ENCODE results near the gene FUOM.
A peak's percentile ranks its signal among the peaks of the same experiment; 100 is the strongest.

FUOM gene

GRCh38 chr10:133357285-133358161, at the start of gene FUOM:
Gene FUOM (minus strand): TSS chr10:133358019. CDS start chr10:133358007, 12 bp downstream.
- DNase-seq = peak; percentile 93

GRCh38 chr10:133405844-133406527, 48.2 kb upstream of the FUOM start:
- DNase-seq = no peak

GRCh38 chr10:133405272-133405671, 47.5 kb upstream of the FUOM start:
- no peak for DNase-seq

GRCh38 chr10:133403784-133404183, 46.0 kb upstream of the FUOM start:
- DNase-seq = peak; percentile 73

GRCh38 chr10:133403359-133403758, 45.5 kb upstream of the FUOM start:
- no peak for DNase-seq

- DNase-seq = no peak
These were observed 44.3 kb upstream of the FUOM start for GRCh38 chr10:133401981-133402725.

- no peak for DNase-seq
These were observed 43.7 kb upstream of the FUOM start for GRCh38 chr10:133401500-133401899.

GRCh38 chr10:133400624-133401424, 43.0 kb upstream of the FUOM start:
- peak; percentile 79 for DNase-seq

GRCh38 chr10:133399123-133399601, 41.3 kb upstream of the FUOM start:
- DNase-seq = no peak

GRCh38 chr10:133397938-133398337, 40.1 kb upstream of the FUOM start:
- no peak for DNase-seq

GRCh38 chr10:133396035-133396624, 38.3 kb upstream of the FUOM start:
- no peak for DNase-seq

- no peak for DNase-seq
These were observed 37.0 kb upstream of the FUOM start for GRCh38 chr10:133394801-133395221.

GRCh38 chr10:133394064-133394663, 36.3 kb upstream of the FUOM start, which contains the start of gene MTG1:
Gene MTG1 (plus strand): TSS chr10:133394157. CDS start chr10:133394221, 64 bp downstream.
- DNase-seq = peak; percentile 96

- DNase-seq = no peak
These were observed 35.7 kb upstream of the FUOM start for GRCh38 chr10:133393401-133394063.

GRCh38 chr10:133391761-133392518, 34.1 kb upstream of the FUOM start:
- no peak for DNase-seq

- no peak for DNase-seq
These were observed 33.4 kb upstream of the FUOM start for GRCh38 chr10:133391249-133391635.

GRCh38 chr10:133390597-133391248, 32.9 kb upstream of the FUOM start:
- DNase-seq = no peak

- peak; percentile 32 for DNase-seq
These were observed 31.4 kb upstream of the FUOM start for GRCh38 chr10:133388973-133389818.
